Osteoblast (primary cell): ENCODE data around the gene CFAP68. TPM values are rescaled to one million over a fixed set of nuclear protein-coding genes. Genes with fewer than 3 reads are reported as not detected.

ENCODE experiments used
- DNase-seq: peaks from one replicate; pipeline ENCODE4 v3.0.0; 2011; ENCODE audit warnings: low spot score, mixed read lengths; ENCODE audit not compliant: insufficient read length; ENCODE audit errors: missing footprints
- H2AFZ ChIP-seq: 2 replicates; pipeline ENCODE4 v1.6.0; 2011; ENCODE audit warnings: mild to moderate bottlenecking, low read length
- H3K27ac ChIP-seq: 2 replicates; pipeline ENCODE4 v1.5.1; 2011; ENCODE audit warnings: mild to moderate bottlenecking, low read depth, low read length, moderate library complexity
- H3K27me3 ChIP-seq: 2 replicates; pipeline ENCODE4 v1.6.0; 2012; ENCODE audit warnings: mild to moderate bottlenecking, control low read depth, inconsistent platforms, low read length, moderate library complexity; ENCODE audit not compliant: insufficient read depth
- H3K36me3 ChIP-seq: 2 replicates; pipeline ENCODE4 v1.5.1; 2011; ENCODE audit warnings: mild to moderate bottlenecking, low read length, control low read depth, moderate library complexity; ENCODE audit not compliant: insufficient read depth
- H3K4me1 ChIP-seq: 2 replicates; pipeline ENCODE4 v1.5.1; 2011; ENCODE audit warnings: mild to moderate bottlenecking, low read length, control low read depth, moderate library complexity; ENCODE audit not compliant: insufficient read depth
- H3K4me2 ChIP-seq: 2 replicates; pipeline ENCODE4 v1.6.0; 2011; ENCODE audit warnings: mild to moderate bottlenecking, low read length; ENCODE audit not compliant: insufficient read depth
- H3K4me3 ChIP-seq: fragments of 200-600 bp; sonication (generic); 3 replicates; pipeline ENCODE4 v1.5.1; 2012; ENCODE audit warnings: mild to moderate bottlenecking, low read length, inconsistent platforms; ENCODE audit not compliant: insufficient read depth
- H3K79me2 ChIP-seq: 2 replicates; pipeline ENCODE4 v1.6.0; 2012; ENCODE audit warnings: mild to moderate bottlenecking, low read length, control low read depth, inconsistent platforms; ENCODE audit not compliant: insufficient read depth
- H3K9me3 ChIP-seq: 2 replicates; pipeline ENCODE4 v1.5.1; 2011; ENCODE audit warnings: low read depth, low read length, control low read depth
- H4K20me1 ChIP-seq: 2 replicates; pipeline ENCODE4 v1.6.0; 2012; ENCODE audit warnings: mild to moderate bottlenecking, low read length, control low read depth; ENCODE audit not compliant: insufficient read depth
- CTCF ChIP-seq: IDR thresholded peaks from 2 replicates; pipeline ENCODE4 v1.5.1; 2011; ENCODE audit warnings: mild to moderate bottlenecking, low read depth, low read length, moderate library complexity; ENCODE audit errors: extremely low read depth
- total RNA-seq: library from RNA; depleted of rRNA; stranded (reverse); fragments of >200 nt; gene quantifications from 2 replicates; pipeline ENCODE4 v1.2.3, GENCODE V29; 2012

The CFAP68 gene
- total RNA-seq, 1 donor, result 8.3 TPM

- Histone ChIP-seq H3K27me3 (no peaks in the 10 kb centered on the region), H3K27ac (no peak overlapping the region), H3K4me1 (peaks cover 22% of the 10 kb centered on the region), H3K9me3 (no peaks in the 10 kb centered on the region), H3K79me2 (no peaks in the 10 kb centered on the region), H3K4me3 (no peak overlapping the region), H3K4me2 (no peak overlapping the region), H2AFZ (no peak overlapping the region), H4K20me1 (no peaks in the 10 kb centered on the region), H3K36me3 (peaks cover 8% of the 10 kb centered on the region)
- DNase-seq, result no peak
- no peak for TF ChIP-seq CTCF
Measured at GRCh38 chr11:111840143-111840542, 39.2 kb upstream of the CFAP68 start.

- no peak for DNase-seq
- H3K9me3 ChIP-seq, result no peaks in the 10 kb centered on the region
- H3K79me2 ChIP-seq, result no peaks in the 10 kb centered on the region
- peak overlapping the region; percentile 55 for H3K4me2 ChIP-seq
- peaks cover 8% of the 10 kb centered on the region for H3K36me3 ChIP-seq
- H2AFZ ChIP-seq, result peak overlapping the region; percentile 75
- H3K4me3 ChIP-seq, result peak overlapping the region; percentile 32
- TF ChIP-seq CTCF, result peak; percentile 93
- H3K27me3 ChIP-seq, result no peaks in the 10 kb centered on the region
- H4K20me1 ChIP-seq, result no peaks in the 10 kb centered on the region
- peaks cover 31% of the 10 kb centered on the region for H3K4me1 ChIP-seq
- H3K27ac ChIP-seq, result peak overlapping the region; percentile 54
Measured at GRCh38 chr11:111841370-111842053, 37.8 kb upstream of the CFAP68 start.

- TF ChIP-seq CTCF, result no peak
- no peaks in the 10 kb centered on the region for H4K20me1 ChIP-seq
Measured at GRCh38 chr11:111843661-111844060, 35.7 kb upstream of the CFAP68 start.

GRCh38 chr11:111845276-111846028, 33.9 kb upstream of the CFAP68 start:
- H3K9me3 ChIP-seq, result no peaks in the 10 kb centered on the region
- TF ChIP-seq CTCF, result no peak
- H4K20me1 ChIP-seq, result no peaks in the 10 kb centered on the region
- H3K36me3 ChIP-seq, result peaks cover 4% of the 10 kb centered on the region
- no peaks in the 10 kb centered on the region for H3K79me2 ChIP-seq
- no peaks in the 10 kb centered on the region for H3K27me3 ChIP-seq
- H3K4me2 ChIP-seq, result no peak overlapping the region
- H2AFZ ChIP-seq, result no peak overlapping the region
- peak overlapping the region; percentile 82 for H3K27ac ChIP-seq
- no peak for DNase-seq
- no peak overlapping the region for H3K4me3 ChIP-seq
- H3K4me1 ChIP-seq, result peaks cover 32% of the 10 kb centered on the region

More at GRCh38 chr11:111843661-111844060, 35.7 kb upstream of the CFAP68 start:
- DNase-seq, result no peak
- H3K79me2 ChIP-seq, result no peaks in the 10 kb centered on the region
- H3K27ac ChIP-seq, result no peak overlapping the region
- peaks cover 4% of the 10 kb centered on the region for H3K36me3 ChIP-seq
- H3K4me1 ChIP-seq, result peaks cover 35% of the 10 kb centered on the region
- H3K9me3 ChIP-seq, result no peaks in the 10 kb centered on the region
- no peak overlapping the region for H3K4me2 ChIP-seq
- no peaks in the 10 kb centered on the region for H3K27me3 ChIP-seq
- H3K4me3 ChIP-seq, result no peak overlapping the region
- no peak overlapping the region for H2AFZ ChIP-seq
